NCI-H146 treated with DMSO at 0.1 percent for 48 hours (cell line): ENCODE data around the gene DLG2.
"Not testable (repeated sequence)": the region's sequence is repeated elsewhere in the genome, so short reads cannot be mapped to it uniquely, and the experiment has no call there.

ENCODE experiments used
- DNase-seq: peaks from one replicate; lab custom pipeline; 2025; ENCODE audit not compliant: unreplicated experiment; lab: John Stamatoyannopoulos, UW

Gene DLG2

DNA sequence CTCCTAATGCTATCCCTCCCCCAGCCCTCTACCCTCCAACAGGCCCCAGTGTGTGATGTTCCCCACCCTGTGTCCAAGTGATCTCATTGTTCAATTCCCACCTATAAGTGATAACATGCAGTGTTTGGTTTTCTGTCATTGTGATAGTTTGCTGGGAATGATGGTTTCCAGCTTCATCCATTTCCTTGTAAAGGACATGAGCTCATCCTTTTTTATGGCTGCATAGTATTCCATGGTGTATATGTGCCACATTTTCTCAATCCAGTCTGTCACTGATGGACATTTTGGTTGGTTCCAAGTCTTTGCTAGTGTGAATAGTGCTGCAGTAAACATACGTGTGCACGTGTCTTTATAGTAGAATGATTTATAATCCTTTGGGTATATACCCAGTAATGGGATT, 277.6 kb downstream of the DLG2 start:
- not testable (repeated sequence) for DNase-seq

DNA sequence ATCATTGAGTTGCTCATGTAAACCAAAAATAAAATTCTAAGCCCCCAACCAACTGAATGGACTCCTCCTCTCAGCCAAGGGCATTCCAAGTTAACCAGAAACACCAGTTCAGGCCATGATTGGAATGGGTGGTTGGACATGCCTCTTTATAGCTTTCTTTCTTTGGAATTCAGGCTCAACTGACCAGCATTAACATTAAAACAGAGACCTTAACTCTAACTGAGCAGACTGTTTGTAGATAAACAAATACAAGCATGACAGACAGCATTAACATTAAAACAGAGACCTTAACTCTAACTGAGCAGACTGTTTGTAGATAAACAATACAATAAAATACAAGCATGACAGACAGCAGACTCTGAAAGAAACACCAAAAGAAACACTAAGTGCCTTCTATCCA, 278.2 kb downstream of the DLG2 start:
- DNase-seq = no peak

DNA sequence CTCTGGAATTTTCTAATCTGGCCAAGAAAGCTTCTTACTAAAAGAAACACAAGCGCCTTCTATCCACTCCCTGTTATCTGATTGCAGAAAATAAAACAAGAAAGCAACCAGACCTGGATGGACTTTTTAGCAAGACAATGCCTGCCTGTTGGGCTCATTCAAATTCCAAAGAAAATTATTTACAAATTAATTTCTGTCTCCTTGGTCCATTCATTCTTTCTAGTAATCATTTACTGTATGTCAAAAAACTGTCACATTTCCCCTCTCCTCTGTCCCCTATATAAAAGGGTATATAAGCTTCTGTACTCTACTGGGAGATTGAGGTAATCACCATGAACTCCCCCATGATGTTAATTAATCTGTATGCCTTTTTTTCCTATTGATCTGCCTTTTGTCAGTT, 279.9 kb downstream of the DLG2 start:
- no peak for DNase-seq

DNA sequence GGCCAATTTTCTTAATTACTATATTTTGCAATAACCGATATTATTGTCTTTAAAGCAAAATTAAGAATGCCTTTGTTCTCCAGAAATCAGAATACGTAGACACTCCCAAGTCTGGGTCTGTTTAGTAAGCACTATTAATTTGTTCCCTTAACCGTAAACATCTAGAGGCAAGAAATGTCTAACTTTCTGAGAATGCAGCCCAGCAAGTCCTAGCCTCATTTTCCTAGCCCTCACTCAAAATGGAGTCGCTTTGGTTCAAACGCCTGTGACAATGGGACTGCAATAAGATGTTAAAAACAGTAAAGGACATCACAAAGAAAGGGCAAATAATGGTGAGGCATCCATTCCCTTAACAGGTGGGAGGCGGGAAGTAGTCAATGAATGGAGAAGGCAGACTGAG, 280.7 kb downstream of the DLG2 start:
- DNase-seq = no peak

DNA sequence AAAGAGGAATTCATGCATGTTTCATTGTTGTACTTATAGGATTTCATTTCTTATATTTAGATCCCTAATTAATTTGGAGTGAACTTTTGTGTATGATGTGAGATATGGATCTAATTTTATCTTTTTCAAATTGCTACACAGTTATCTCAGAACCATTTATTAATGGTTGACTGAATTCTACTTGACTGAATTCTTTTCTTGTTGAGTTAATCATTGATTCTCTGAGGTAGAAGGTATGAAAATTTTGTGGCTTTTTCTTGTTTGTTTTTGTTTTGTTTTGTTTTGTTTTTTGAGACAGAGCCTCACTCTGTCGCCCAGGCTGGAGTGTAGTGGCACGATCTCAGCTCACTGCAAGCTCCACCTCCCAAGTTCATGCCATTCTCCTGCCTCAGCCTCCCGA, 286.3 kb downstream of the DLG2 start:
- DNase-seq = not testable (repeated sequence)

DNA sequence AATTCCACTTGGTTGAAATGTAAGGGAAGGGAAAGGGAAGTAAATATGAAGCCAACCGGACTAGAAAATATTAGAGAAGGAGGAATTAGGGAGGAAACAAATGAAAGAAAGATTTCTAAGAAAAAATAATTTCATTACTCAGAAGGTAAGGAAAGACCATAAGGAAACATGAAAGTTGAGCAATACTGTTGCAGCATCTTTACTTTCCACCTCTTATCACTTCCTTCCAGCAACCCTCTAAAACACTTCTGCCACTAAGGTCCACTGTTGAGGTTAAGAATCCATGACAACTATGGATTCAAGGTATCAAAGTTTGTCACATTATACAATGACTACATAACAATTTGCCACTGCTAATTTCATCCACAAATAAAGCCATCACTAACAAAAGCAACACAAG, 308.6 kb downstream of the DLG2 start:
- DNase-seq = no peak

DNA sequence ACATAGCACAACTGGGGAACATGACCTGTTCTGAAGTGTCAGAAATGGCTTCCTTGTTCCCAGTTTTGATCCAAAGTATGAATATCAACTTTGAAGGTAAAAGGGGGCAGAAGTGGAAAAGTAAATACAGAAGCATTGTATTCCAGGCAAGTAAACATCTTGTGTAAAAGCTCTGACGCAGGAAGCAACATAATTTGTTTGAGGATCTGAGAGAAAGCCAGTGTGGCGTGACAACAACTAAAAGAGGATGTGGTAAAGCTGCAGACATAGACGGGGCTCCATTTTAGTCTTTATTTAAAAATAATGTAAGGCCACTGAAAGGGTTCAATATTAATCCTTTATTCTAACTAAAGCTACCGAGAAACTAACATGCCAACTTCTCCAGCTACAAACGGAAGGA, 310.2 kb downstream of the DLG2 start:
- no peak for DNase-seq

DNA sequence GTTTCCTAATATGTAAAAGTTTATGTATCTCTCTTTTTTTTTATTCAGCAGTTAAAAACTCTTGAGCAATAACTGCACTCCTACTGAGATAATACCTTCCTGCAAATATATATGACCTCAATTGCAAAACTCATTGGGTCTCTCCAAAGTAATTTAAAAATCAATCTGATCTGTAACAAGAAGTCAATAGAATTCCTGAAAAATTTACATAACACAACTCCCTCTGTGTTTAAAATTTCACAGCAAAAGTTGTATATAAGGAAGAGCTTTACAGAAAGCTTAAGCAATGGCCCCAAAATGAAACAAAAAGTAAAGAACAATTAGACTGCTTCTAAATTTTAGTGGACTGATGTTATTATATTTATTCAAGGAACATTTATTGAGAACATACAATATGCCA, 313.4 kb downstream of the DLG2 start:
- no peak for DNase-seq

DNA sequence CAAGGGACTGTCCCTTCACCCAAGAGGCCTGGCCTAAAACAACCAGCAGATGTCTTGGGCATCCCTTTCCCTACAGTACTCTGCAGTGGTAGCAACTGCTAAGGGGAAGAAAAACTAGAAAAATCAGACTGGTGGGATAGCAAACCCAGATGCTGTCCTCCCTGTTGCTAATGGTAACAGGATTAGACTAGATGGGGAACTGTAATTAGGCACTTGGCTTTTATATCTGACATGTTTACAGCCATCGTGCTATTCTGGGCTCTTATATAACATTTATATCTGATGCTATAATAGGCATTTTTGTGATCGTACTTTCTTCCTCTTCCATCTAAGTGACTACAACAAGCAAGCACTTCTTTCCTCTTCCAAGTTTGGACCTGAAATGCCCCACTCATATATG, 316.7 kb downstream of the DLG2 start:
- no peak for DNase-seq

DNA sequence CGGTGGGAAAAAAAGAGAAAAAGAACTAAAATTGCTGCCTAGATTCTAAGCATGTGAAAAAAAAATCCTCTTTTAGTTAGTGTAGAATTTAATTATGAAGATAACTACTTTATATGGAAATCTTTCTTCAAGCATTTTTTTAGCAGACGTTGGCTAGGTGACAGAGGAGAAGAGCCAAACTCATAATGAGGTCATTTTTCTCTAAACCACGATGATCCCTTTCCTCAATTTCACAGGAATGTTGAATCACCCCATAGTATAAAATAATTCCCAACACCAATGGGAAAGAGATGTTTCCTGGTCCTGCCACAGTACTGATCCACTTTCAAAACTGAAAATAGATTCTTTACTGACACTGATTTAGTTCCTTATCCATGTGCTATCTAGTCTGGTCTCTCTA, 319.8 kb downstream of the DLG2 start:
- DNase-seq = no peak

DNA sequence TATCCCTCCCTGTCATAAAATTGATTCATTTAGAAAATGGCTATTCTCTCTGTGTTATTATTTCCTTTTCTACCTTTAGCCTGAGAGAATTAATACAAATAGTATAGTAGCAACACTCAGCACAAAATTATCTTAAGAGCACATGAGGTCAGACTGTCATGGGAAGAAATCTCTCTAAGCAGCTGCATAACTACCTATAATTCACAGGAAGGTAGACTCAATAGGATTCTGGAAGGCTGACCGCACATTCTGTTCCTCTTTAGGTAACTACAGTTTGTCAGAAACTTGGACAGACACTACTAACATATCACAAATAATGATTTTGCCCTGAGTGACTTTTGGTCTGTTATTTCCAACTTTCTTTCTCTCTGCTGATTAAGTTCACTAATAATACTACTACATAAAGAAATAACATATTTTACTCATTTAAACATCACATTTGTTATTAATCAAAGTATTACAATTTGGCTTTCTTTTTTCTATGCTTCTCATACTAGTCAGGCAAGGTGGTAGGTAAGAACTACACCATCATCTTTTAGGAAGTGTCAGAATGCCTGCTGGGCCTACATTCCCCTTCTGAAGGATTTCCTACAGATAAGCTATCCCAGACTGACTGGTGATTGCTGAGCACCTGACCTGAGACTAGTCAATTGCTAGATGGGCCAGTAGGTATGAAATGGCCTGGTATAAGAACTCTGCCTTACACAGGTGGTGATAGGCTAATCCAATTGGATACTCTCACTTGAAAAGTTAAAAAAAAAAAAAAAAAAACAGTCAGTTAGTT, 325.1 kb downstream of the DLG2 start:
- DNase-seq = no peak

DNA sequence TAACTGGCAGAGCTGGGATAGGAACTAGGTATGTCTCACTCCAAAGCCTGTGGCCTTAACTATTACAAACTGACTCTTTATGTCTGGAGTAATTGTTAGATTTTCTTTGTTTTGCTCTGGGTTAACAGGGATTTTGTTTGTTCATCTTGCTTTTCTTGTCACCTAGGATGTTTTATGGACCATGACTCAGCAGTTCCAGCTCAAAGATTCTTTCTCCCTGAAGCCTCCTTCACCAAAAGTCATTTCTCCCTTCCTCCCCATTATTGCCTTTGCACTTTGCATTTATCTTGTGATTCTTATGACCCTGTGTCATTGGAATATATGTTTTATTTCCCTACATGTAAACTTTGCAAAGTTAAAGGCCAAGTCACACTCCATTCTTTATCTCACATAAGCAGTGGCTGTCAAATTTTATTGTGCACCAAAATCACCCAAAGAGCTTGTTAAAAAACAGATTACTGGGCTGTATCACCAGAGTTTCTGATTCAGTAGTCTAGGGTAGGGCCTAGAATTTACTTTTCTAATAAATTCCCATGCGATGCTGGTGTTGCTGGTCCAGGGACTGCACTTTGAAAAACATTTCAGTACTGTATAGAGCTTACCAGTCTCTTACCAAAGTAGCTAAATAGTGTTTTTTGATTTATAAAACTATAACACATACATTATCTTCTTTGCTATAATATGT, 327.7 kb downstream of the DLG2 start:
- DNase-seq = no peak

DNA sequence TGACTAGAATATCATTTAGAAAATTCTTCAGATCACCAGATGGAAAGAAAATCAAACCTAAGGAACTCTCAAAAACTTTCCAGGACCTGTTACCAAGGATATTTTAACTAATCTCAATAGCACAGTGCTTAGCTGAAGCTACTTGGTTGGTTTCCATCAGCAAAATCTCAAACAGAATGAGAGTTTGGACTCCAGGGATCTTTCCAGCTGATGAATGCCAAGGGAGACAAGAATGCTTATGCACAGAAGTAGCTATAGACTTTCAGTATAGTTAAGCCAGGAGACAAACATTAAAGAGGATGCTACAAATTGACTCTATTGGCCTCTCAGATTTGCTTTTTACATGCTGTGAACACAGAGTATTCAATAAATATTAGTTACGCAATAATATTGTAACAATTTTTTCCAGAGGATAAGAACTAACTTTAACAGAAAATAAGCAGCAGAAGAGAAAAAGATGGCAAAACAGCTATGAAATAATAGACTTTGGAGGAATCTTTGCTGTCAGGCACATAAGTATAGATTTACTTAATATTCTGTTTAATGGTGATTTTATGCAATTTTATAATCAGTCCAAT, 331.4 kb downstream of the DLG2 start:
- DNase-seq = no peak

DNA sequence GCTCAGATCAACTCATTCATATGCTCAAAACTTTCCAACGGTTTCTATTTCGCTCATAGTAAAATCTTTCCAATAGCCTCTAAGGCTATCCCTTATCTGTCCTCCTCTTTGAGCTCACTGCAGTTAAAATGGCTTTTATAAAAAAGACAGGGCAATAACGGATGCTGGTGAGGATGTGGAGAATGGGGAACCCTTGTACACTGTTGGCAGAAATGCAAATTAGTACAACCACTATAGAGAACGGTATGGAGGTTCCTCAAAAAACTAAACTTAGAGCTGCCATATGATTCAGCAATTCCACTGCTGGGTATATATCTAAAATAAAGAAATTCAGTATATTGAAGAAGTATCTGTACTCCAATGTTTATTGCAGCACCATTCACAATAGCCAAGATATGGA, 345.6 kb downstream of the DLG2 start:
- no peak for DNase-seq

DNA sequence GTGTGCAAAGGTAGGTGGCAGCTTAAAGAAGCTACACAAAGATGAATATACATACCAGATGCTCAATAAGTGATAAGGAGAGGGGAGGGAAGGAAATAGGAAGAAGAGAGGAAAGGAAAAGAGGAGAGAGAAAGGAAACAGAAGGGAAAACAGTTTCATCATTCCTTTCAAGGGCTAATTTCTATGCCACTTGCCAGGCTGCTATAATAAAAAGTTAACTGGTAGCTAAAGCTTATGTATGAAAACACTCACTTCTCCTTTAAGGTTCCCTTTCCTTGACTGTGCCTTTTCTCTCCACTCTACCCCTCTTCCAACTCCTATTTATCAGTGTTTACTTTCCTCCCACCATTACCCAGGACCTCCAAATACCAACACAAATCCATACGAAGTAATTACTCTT, 347.9 kb downstream of the DLG2 start:
- DNase-seq = no peak

DNA sequence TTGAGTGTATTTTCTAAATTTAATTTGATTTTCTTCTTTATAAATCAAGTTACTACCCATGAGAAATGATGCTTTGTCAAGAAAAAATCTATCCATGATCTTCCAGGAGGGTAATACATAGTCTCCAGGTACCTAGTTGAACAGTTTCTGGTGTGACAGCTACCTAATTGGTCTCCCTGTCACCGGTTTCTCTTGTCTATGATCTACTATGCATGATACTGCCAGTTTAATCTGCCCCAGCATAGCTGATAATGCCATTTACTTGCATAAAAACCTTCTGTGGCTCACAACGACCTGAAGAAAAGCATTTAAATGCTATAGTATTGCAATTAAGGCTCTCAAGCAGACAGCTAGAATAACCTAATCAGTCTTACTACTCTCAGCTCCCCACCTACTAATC, 349.5 kb downstream of the DLG2 start:
- no peak for DNase-seq

DNA sequence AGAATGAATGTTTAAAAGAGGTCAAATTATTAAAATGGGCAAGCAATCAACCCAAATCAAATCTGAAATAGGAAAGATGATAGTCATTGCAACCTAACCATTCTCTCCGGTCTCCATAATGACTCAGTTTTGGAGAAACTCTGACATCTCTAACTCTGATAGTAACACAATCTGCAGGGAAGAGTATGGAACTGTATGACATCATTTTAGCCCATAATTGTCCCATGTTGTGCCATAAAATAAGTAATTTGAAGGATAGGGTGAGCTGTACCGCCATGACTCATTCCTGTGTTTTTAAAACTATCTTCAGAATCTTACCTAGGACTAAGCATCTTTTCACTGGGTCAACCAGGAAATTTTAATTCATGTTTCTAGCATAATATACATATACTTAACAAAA, 350.8 kb downstream of the DLG2 start:
- DNase-seq = no peak

DNA sequence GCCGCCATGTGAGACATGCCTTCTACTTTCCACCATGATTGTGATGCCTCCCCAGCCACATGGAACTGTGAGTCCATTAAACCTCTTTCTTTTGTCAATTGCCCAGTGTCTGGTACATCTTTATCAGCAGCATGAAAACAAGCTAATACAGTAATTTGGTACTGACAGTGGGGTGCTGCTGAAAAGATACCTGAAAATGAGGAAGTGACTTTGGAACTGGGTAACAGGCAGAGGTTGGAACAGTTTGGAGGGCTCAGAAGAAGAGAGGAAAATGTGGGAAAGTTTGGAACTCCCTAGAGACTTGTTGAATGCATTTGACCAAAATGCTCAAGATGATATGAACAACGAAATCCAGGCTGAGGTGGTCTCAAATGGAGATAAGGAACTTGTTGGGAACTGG, 356.8 kb downstream of the DLG2 start:
- DNase-seq = not testable (repeated sequence)

DNA sequence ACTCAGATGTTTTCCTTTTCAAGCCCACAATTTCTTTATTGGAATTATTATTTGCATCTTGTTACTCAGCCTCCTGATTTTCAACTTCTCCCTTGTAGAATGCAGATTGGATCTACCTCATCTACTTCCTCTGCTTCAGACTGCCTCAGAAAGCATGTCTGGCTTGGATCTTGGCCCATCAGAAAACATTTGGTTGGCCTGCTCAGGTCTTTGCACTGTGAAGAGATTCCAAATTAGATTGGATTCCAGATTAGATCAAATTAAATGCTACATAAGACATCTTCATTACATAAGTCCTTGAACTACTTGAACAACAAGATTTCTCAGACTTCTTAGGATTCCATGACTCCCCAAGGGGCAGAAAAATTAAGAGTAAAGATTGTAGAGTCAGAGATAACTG, 358.0 kb downstream of the DLG2 start:
- DNase-seq = no peak

DNA sequence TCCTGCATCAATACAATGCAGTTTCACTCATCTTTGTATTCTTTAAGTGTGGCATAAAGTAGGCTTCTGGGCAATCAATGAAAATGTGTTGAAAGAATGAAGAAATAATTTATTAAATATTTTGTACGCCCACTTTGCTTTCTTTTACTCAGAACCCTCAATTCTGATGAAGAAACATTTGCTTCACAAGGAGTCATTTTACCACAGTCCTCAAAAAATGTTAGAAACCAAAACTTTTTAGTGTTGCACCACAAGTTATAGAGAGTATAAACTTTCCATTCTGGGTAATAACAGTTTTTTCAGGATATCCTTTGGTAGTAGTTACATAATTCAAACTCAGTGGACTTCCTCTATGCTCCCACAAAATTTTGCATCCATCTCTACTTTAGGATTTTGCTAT, 360.5 kb downstream of the DLG2 start:
- DNase-seq = no peak

DNA sequence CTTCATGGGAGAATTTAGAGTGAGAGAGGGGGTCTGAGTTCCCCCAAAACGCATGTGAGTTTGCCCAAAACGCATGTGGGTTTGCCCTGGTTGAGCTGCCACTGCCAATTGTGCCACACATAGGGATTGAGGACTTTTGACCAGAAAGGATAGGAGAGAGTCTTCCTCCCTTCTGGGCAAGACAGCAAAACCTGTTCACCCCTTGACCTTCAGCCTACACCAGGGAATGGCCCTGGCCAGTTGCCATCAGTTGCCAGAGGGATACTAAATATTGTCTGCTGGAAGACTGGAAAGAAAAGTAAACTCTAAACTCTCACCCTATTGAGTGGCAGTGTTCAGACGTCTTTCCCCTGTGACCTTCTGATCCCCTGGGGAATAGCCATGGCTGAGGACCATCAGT, 363.8 kb downstream of the DLG2 start:
- DNase-seq = no peak

DNA sequence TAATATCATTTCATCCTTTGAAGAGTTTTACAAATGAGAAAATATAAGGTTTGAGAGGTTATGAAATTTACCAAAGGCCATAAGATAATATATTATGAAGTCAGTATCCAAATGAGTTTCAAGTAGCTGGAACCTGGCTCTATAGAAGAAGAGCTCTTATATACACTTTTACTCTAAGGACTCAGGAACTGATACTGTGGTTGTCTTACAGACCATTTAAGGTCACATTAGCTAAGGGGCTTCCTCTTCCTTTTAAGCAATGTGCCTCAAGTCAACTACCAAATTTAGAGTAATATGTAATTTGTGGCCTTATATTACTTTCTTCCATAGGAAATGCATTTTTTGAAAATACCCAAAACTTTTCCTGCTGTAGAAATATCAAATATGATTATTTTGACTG, 369.3 kb downstream of the DLG2 start:
- no peak for DNase-seq

DNA sequence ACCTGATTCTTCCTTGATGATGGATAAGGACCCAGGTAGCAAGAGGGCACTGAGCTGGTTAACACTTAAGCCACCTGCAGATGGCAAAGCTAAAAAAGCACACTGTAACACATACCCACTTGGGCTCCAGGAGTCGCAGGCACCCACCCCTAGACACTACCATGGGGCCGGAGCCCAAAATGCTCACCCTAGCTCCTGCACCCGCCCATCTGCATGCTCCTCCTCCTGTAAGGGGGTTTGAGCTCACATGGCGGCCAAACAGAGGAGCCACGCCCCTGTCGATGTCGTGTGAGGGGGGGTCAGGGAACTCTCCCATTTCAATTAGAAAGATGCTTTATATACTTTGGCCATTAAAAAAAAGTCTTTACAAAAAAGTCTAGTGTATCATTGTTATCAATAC, 370.7 kb downstream of the DLG2 start:
- DNase-seq = no peak
